ENCODE data around the gene GFER. TPM values are rescaled to one million over a fixed set of nuclear protein-coding genes. Genes with fewer than 3 reads are reported as not detected.

GFER gene
- total and polyA plus RNA-seq, 9 of the 15 experiments (the other 6 are each of a cell fraction or from before 2014, with no cell fraction given): 4.3 to 53.7 (median 19.8) TPM

DNA sequence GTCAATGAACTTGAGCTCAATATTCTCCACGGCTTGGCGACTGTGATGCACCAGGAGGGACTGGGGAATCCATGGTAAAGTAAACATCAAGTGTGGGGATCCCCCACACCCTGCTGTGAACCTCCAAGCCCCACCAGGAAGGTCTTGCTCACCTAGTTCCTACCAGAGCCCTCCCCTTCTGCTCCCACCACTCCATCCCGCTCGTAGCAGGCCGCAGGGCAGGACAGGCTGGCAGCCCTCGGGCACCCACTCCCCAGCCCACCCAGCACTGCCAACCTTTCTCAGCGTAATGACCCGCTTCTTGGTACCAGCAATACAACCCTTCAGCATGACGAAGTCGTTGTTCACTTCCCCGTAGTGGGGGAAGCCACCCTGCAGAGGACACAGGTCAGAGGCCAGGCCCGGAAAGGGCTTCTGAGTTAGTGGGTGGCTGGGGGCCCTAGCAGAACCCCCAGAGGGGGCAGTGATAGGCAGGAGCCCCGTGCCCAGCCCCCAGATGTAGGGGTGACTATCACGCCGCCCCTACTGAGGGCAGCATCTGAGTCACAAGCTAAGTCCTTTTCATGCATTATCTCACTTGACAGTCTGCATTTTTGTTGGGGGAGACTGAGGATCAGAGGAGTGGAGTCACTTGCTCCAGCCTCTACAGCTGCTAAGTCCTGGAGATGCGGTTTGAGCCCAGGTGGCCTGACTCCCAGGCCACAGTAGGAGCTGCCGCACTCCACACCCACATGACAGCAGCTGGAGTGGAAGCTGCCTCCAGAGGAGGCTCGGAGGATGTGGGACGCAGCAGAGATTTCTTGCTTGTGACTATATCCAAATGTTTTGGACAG, 38.2 kb upstream of the GFER start:
- no peaks in the 10 kb centered on the region for H3K9me3 ChIP-seq (replicated peaks; ENCODE audit: control insufficient read depth, insufficient read depth, low read depth, low read length)
- ChIA-PET CTCF (ENCODE audit: low intra/inter-chr PET ratio) (no interaction called here), POLR2A (interaction anchor here (0.7 to 2.9 kb wide), 5 partner anchors 15 to 210 kb away, joined by 3 to 27 read pairs (median 4); partner anchors contain the start of genes RPS2 and TRAF7)
- DNase-seq (ENCODE audit: extremely low read depth in 1 of 4, low spot score in 3 of 4): peak in 2 of 4 experiments; percentile 39 to 68
- H3K9me1 ChIP-seq (ENCODE audit: control insufficient read depth, insufficient read depth, low read length): peaks cover 8% of the 10 kb centered on the region
- no peak overlapping the region for H2AFZ ChIP-seq (ENCODE audit: low read depth, low read length)
- peaks cover 6% of the 10 kb centered on the region; the same call in 1 of the 3 replicates for H3K36me3 ChIP-seq (ENCODE audit: control insufficient read depth, insufficient read depth, low read length)
- H3K4me1 ChIP-seq (replicated peaks in 1 of 2; ENCODE audit: control insufficient read depth in 2 of 2, insufficient read depth in 2 of 2, low read length in 2 of 2): peaks cover 29 to 70% of the 10 kb centered on the region in 2 experiments
- peak overlapping the region in 1 of 2 experiments; percentile 50; a peak in 1 of 4 replicates for H3K9ac ChIP-seq (ENCODE audit: insufficient read depth in 1 of 2, low read depth in 2 of 2, low read length in 2 of 2)
- H3K79me2 ChIP-seq (ENCODE audit: control insufficient read depth, insufficient read depth, low read length): peaks cover 20% of the 10 kb centered on the region
- intact Hi-C loops (cut with micrococcal nuclease) (no loop called here), in situ Hi-C loops (cut with MboI) (no loop called here)
- no peak overlapping the region for H3K4me3 ChIP-seq
- H3K4me2 ChIP-seq (ENCODE audit: insufficient read depth, low read length): no peak overlapping the region
- BruUV-seq (replicated peaks): no TSS peak
- WGBS (ENCODE audit: insufficient coverage, low coverage, missing lambda C conversion rate): 37% methylated on average over 12 of the region's 19 CpGs
- ATAC-seq: no peak
- peaks cover 7% of the 10 kb centered on the region for H4K20me1 ChIP-seq (replicated peaks; ENCODE audit: control insufficient read depth, insufficient read depth, low read length)
- H3K27ac ChIP-seq (ENCODE audit: extremely low read depth, low read depth, low read length): no peak overlapping the region
- FAIRE-seq: peak; percentile 6
- H3K27me3 ChIP-seq (ENCODE audit: control insufficient read depth in 2 of 2, insufficient read depth in 2 of 2, low read length in 2 of 2): no peaks in the 10 kb centered on the region
- TF ChIP-seq SMARCA4 (IDR thresholded peaks at IDR 0.05): 0 out of 2 replicates have a peak, but pooled peaks have one; percentile 14
- TF ChIP-seq, protein P1, sequence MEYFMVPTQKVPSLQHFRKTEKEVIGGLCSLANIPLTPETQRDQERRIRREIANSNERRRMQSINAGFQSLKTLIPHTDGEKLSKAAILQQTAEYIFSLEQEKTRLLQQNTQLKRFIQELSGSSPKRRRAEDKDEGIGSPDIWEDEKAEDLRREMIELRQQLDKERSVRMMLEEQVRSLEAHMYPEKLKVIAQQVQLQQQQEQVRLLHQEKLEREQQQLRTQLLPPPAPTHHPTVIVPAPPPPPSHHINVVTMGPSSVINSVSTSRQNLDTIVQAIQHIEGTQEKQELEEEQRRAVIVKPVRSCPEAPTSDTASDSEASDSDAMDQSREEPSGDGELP (CRISPR knock-in tag; IDR thresholded peaks at IDR 0.05; ENCODE audit: borderline replicate concordance): peak; percentile 57; the same call in 1 of the 2 replicates
- no peak for TF ChIP-seq SOX6 (IDR thresholded peaks at IDR 0.05)
- TF ChIP-seq CBFB (CRISPR knock-in tag; IDR thresholded peaks at IDR 0.05): no peak
- no peak for TF ChIP-seq XRCC4 (IDR thresholded peaks at IDR 0.05; ENCODE audit: extremely low read depth, insufficient read depth, insufficient read length)
- no peak for TF ChIP-seq ZNF780A (CRISPR knock-in tag; IDR thresholded peaks at IDR 0.05)
- peak; percentile 45; the same call in 1 of the 2 replicates for TF ChIP-seq ARID1B (IDR thresholded peaks at IDR 0.05)
- TF ChIP-seq MYBL2 (IDR thresholded peaks at IDR 0.05; ENCODE audit: low read depth): no peak
- TF ChIP-seq MYBL2 (CRISPR knock-in tag; IDR thresholded peaks at IDR 0.05; ENCODE audit: borderline replicate concordance): no peak
- TF ChIP-seq MTA1 (IDR thresholded peaks at IDR 0.05; ENCODE audit: borderline replicate concordance): no peak
- TF ChIP-seq ZNF589 (CRISPR knock-in tag; IDR thresholded peaks at IDR 0.05; ENCODE audit: low read depth): no peak
- no peak for TF ChIP-seq MAZ (CRISPR knock-in tag; conservative IDR thresholded peaks at IDR 0.05 in 1 of 2, IDR thresholded peaks at IDR 0.05 in 1 of 2)
- TF ChIP-seq TCF3 (CRISPR knock-in tag; IDR thresholded peaks at IDR 0.05): peak; percentile 48
- TF ChIP-seq RAD51 (IDR thresholded peaks at IDR 0.05; ENCODE audit: borderline replicate concordance, low read depth): no peak
- TF ChIP-seq, protein P2, sequence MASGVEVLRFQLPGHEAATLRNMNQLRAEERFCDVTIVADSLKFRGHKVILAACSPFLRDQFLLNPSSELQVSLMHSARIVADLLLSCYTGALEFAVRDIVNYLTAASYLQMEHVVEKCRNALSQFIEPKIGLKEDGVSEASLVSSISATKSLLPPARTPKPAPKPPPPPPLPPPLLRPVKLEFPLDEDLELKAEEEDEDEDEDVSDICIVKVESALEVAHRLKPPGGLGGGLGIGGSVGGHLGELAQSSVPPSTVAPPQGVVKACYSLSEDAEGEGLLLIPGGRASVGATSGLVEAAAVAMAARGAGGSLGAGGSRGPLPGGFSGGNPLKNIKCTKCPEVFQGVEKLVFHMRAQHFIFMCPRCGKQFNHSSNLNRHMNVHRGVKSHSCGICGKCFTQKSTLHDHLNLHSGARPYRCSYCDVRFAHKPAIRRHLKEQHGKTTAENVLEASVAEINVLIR (CRISPR knock-in tag; IDR thresholded peaks at IDR 0.05): no peak
- TF ChIP-seq HDAC6 (IDR thresholded peaks at IDR 0.05; ENCODE audit: low read depth, low read length): no peak
- TF ChIP-seq CBFA2T2 (conservative IDR thresholded peaks at IDR 0.05): peak; percentile 84
- TF ChIP-seq, protein P3, sequence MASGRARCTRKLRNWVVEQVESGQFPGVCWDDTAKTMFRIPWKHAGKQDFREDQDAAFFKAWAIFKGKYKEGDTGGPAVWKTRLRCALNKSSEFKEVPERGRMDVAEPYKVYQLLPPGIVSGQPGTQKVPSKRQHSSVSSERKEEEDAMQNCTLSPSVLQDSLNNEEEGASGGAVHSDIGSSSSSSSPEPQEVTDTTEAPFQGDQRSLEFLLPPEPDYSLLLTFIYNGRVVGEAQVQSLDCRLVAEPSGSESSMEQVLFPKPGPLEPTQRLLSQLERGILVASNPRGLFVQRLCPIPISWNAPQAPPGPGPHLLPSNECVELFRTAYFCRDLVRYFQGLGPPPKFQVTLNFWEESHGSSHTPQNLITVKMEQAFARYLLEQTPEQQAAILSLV (tag; IDR thresholded peaks at IDR 0.05): no peak
- TF ChIP-seq TRIM24 (IDR thresholded peaks at IDR 0.05): peak; percentile 22 to 27; a peak in 2 of 4 replicates
- TF ChIP-seq, protein P4, sequence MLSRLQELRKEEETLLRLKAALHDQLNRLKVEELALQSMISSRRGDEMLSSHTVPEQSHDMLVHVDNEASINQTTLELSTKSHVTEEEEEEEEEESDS (CRISPR knock-in tag; IDR thresholded peaks at IDR 0.05): no peak
